H1 (cell line): ENCODE data around the gene SLC25A17. TPM values are rescaled to one million over a fixed set of nuclear protein-coding genes. Genes with fewer than 3 reads are reported as not detected.

Source experiments
- CTCF ChIA-PET: fragments of 300-600 bp; sonication (Branson Sonifier 250); formaldehyde crosslinking; loops from one replicate; lab custom pipeline; 2021; ENCODE audit not compliant: partially characterized antibody; lab: Charles Lee
- POLR2A ChIA-PET: fragments of 300-600 bp; sonication (Branson Sonifier 250); formaldehyde crosslinking; loops from one replicate; lab custom pipeline; 2021; ENCODE audit warnings: inconsistent platforms; ENCODE audit not compliant: partially characterized antibody; lab: Charles Lee
- DNase-seq, 2 experiments: peaks; one replicate each; pipeline versions ENCODE4 v3.0.0 to v3.0.0-alpha.2; 2010 to 2022; ENCODE audit warnings: low spot score in 2 of 2, low read depth in 1 of 2, mixed read lengths in 1 of 2
- FAIRE-seq: peaks from 2 replicates; lab custom pipeline; 2011; peaks lifted over from hg19 to GRCh38; lab: Jason Lieb, UNC
- H2AFZ ChIP-seq: 2 replicates; pipeline ENCODE4 v1.8.1; 2012; ENCODE audit warnings: low read length, inconsistent platforms
- H2AK5ac ChIP-seq: 2 replicates; pipeline ENCODE4 v1.6.1; 2013; ENCODE audit warnings: low read depth, low read length
- H2BK120ac ChIP-seq: replicated peaks from 2 replicates; pipeline ENCODE3; 2013; ENCODE audit warnings: low read depth, low read length, inconsistent platforms
- H2BK12ac ChIP-seq: 2 replicates; pipeline ENCODE4 v1.6.1; 2013; ENCODE audit warnings: low read depth, low read length
- H2BK15ac ChIP-seq: 2 replicates; pipeline ENCODE4 v1.6.1; 2013; ENCODE audit warnings: low read length
- H2BK20ac ChIP-seq: 2 replicates; pipeline ENCODE4 v1.6.1; 2013; ENCODE audit warnings: low read length
- H2BK5ac ChIP-seq: 2 replicates; pipeline ENCODE4 v1.6.1; 2013; ENCODE audit warnings: low read depth, low read length
- H3K14ac ChIP-seq: 2 replicates; pipeline ENCODE4 v1.6.1; 2013; ENCODE audit warnings: inconsistent platforms; ENCODE audit not compliant: insufficient read length
- H3K18ac ChIP-seq: 2 replicates; pipeline ENCODE4 v1.6.1; 2013; ENCODE audit warnings: low read length; ENCODE audit errors: extremely low read depth
- H3K23ac ChIP-seq: 2 replicates; pipeline ENCODE4 v1.6.1; 2013; ENCODE audit warnings: inconsistent platforms; ENCODE audit not compliant: insufficient read length
- H3K23me2 ChIP-seq: 2 replicates; pipeline ENCODE4 v1.6.1; 2013; ENCODE audit warnings: low read depth, low read length
- H3K27ac ChIP-seq: 2 replicates; pipeline ENCODE4 v1.6.1; 2011; ENCODE audit warnings: low read depth, low read length, inconsistent platforms
- H3K27me3 ChIP-seq, 4 experiments: replicated peaks in 1 of 4; 1 replicate in 1 of 4; 2 replicates in 3 of 4; pipeline versions ENCODE4 v1.6.1 to v1.8.1; 2011 to 2013; ENCODE audit warnings: low read length in 3 of 4, mild to moderate bottlenecking in 3 of 4, inconsistent platforms in 2 of 4, mixed read lengths in 2 of 4, moderate library complexity in 1 of 4; ENCODE audit not compliant: control insufficient read depth in 3 of 4, insufficient read depth in 3 of 4; ENCODE audit errors: extremely low read depth in 1 of 4
- H3K36me3 ChIP-seq, 4 experiments: 2 replicates each; pipeline versions ENCODE4 v1.6.1 to v1.8.1; 2011 to 2013; ENCODE audit warnings: mild to moderate bottlenecking in 4 of 4, low read length in 3 of 4, moderate library complexity in 2 of 4, control low read depth in 1 of 4, inconsistent platforms in 1 of 4; ENCODE audit not compliant: insufficient read depth in 4 of 4, control insufficient read depth in 2 of 4
- H3K4ac ChIP-seq: replicated peaks from 2 replicates; pipeline ENCODE3; 2013; ENCODE audit warnings: low read length, low read depth, mixed read lengths, inconsistent platforms; ENCODE audit not compliant: insufficient read length
- H3K4me1 ChIP-seq, 4 experiments: replicated peaks in 1 of 4; 1 replicate in 1 of 4; 2 replicates in 3 of 4; pipeline versions ENCODE4 v1.6.1 to v1.8.1; 2011 to 2013; ENCODE audit warnings: low read length in 3 of 4, inconsistent platforms in 2 of 4, mixed read lengths in 1 of 4; ENCODE audit not compliant: insufficient read depth in 4 of 4, control insufficient read depth in 3 of 4
- H3K4me2 ChIP-seq, 2 experiments: 2 replicates each; pipeline versions ENCODE4 v1.6.1 to v1.8.1; 2011 to 2013; ENCODE audit warnings: low read depth in 2 of 2, low read length in 2 of 2, control low read depth in 1 of 2, inconsistent platforms in 1 of 2, mild to moderate bottlenecking in 1 of 2; ENCODE audit not compliant: insufficient read depth in 1 of 2
- H3K4me3 ChIP-seq, 4 experiments: fragments of 200-600, 300-600 bp in 1 of 4; sonication (generic), shearing (Covaris generic), sonication (Bioruptor Twin) in 1 of 4; 2 replicates each; pipeline versions ENCODE4 v1.5.1 to v1.8.1; 2011 to 2016; ENCODE audit warnings: low read length in 4 of 4, low read depth in 3 of 4, control low read depth in 2 of 4, inconsistent platforms in 2 of 4, mild to moderate bottlenecking in 2 of 4, mixed read lengths in 1 of 4, moderate library complexity in 1 of 4; ENCODE audit not compliant: insufficient read depth in 2 of 4; ENCODE audit errors: extremely low read depth in 1 of 4
- H3K56ac ChIP-seq: replicated peaks from 2 replicates; pipeline ENCODE3; 2013; ENCODE audit warnings: low read depth, mild to moderate bottlenecking, mixed read lengths, low read length, inconsistent platforms; ENCODE audit not compliant: insufficient read length
- H3K79me1 ChIP-seq: 2 replicates; pipeline ENCODE4 v1.6.1; 2013; ENCODE audit warnings: low read depth, low read length, control low read depth
- H3K79me2 ChIP-seq, 2 experiments: 2 replicates each; pipeline versions ENCODE4 v1.6.1 to v1.8.1; 2012 to 2013; ENCODE audit warnings: low read length in 2 of 2, mild to moderate bottlenecking in 2 of 2, inconsistent platforms in 1 of 2; ENCODE audit not compliant: insufficient read depth in 2 of 2, control insufficient read depth in 1 of 2
- H3K9ac ChIP-seq, 4 experiments: replicated peaks in 1 of 4; 1 replicate in 1 of 4; 2 replicates in 3 of 4; pipeline versions ENCODE4 v1.6.1 to v1.8.1; 2011 to 2013; ENCODE audit warnings: low read depth in 3 of 4, low read length in 3 of 4, control low read depth in 2 of 4, mild to moderate bottlenecking in 2 of 4, moderate library complexity in 2 of 4, inconsistent platforms in 1 of 4; ENCODE audit errors: extremely low read depth in 1 of 4
- H3K9me3 ChIP-seq, 2 experiments: 2 replicates each; pipeline versions ENCODE4 v1.6.1 to v1.8.1; 2012 to 2013; ENCODE audit warnings: mild to moderate bottlenecking in 2 of 2, moderate library complexity in 2 of 2, control low read depth in 1 of 2, inconsistent platforms in 1 of 2, low read depth in 1 of 2, low read length in 1 of 2, mixed read lengths in 1 of 2; ENCODE audit not compliant: insufficient read depth in 2 of 2
- H4K20me1 ChIP-seq, 2 experiments: replicated peaks in 1 of 2; 2 replicates each; pipeline versions ENCODE3 to v1.8.1; 2011 to 2013; ENCODE audit warnings: inconsistent platforms in 2 of 2, low read length in 2 of 2, mild to moderate bottlenecking in 1 of 2; ENCODE audit not compliant: insufficient read depth in 2 of 2, control insufficient read depth in 1 of 2
- H4K5ac ChIP-seq: 2 replicates; pipeline ENCODE4 v1.6.1; 2013; ENCODE audit warnings: low read length, low read depth, mixed read lengths, inconsistent platforms; ENCODE audit not compliant: insufficient read length
- H4K8ac ChIP-seq: 2 replicates; pipeline ENCODE4 v1.8.0; 2013; ENCODE audit warnings: mild to moderate bottlenecking, moderate library complexity, low read length, inconsistent platforms; ENCODE audit not compliant: insufficient read depth; ENCODE audit errors: extremely low read depth
- H4K91ac ChIP-seq: replicated peaks from 2 replicates; pipeline ENCODE3; 2013; ENCODE audit warnings: low read length, mixed read lengths, inconsistent platforms; ENCODE audit not compliant: insufficient read length
- CTBP2 ChIP-seq: IDR thresholded peaks from 2 replicates; pipeline ENCODE4 v1.7.0; 2011; ENCODE audit warnings: borderline replicate concordance, mild to moderate bottlenecking, moderate library complexity, mixed read lengths, low read length; ENCODE audit not compliant: insufficient read depth, insufficient read length
- KDM5A ChIP-seq: fragments of 200-600 bp; IDR thresholded peaks from 2 replicates; pipeline ENCODE4 v1.7.1; 2012; ENCODE audit warnings: mild to moderate bottlenecking, low read length, inconsistent platforms, mixed read lengths
- POU5F1 ChIP-seq: IDR thresholded peaks from 2 replicates; pipeline ENCODE4 v1.6.1; 2011; ENCODE audit warnings: low read depth, mild to moderate bottlenecking, low read length, moderate library complexity
- WGBS, 2 experiments: shearing (Covaris generic) in 1 of 2; methylation state at CpG; one replicate each; pipeline versions ENCODE4 v1.1.6 to v1.1.7; 2013 to 2015; ENCODE audit warnings: low lambda C conversion rate in 2 of 2, mixed read lengths in 2 of 2, inconsistent platforms in 1 of 2, low coverage in 1 of 2, missing lambda C conversion rate in 1 of 2; ENCODE audit not compliant: insufficient replicate concordance in 2 of 2, insufficient coverage in 1 of 2, insufficient read length in 1 of 2; ENCODE audit errors: extremely low coverage in 1 of 2, missing lambda C conversion rate in 1 of 2; 5-methylcytosine and 5-hydroxymethylcytosine counted together
- polyA plus RNA-seq, 7 experiments: library from polyadenylated mRNA; depleted of rRNA in 3 of 7; stranded (reverse) in 5 of 7; unstranded in 2 of 7; fragments of >200 nt in 5 of 7; fragments of 200-250 nt in 2 of 7; gene quantifications; 1 replicate in 5 of 7; 2 replicates in 1 of 7; 4 replicates in 1 of 7; pipeline versions ENCODE4 v1.2.1 to v1.2.3, GENCODE V29; 2011 to 2013; ENCODE audit warnings: missing spikeins in 2 of 7, mixed read lengths in 2 of 7
- total RNA-seq: library from RNA; stranded (reverse); fragmentation: NEBNext Ultra II Directional; extraction: Animal tissue kit (Norgen Biotek cat#: 25700); gene quantifications from 2 replicates; pipeline ENCODE4 v1.2.1, GENCODE V29; 2021

The SLC25A17 gene
- total and polyA plus RNA-seq, 2 of the 8 experiments (the other 6 are each of a cell fraction or from before 2014, with no cell fraction given): 17.9 to 40.4 TPM

- 97% methylated on average over 1 of the region's 1 CpG; no CpG with 5 or more reads in 1 of the 2 experiments for WGBS, 2 experiments
- no peak overlapping the region for H3K4ac ChIP-seq
- no peak overlapping the region for H4K91ac ChIP-seq
- H3K14ac ChIP-seq: no peak overlapping the region
- ChIA-PET CTCF (interaction anchor here (0.7 to 1.1 kb wide), 2 partner anchors 25 to 38 kb away, joined by 3 read pairs; no protein-coding TSS in a partner anchor), POLR2A (interaction anchor here (1.4 kb wide), 1 partner anchor 10 kb away, joined by 4 read pairs; no protein-coding TSS in a partner anchor)
- no peak overlapping the region for H2AFZ ChIP-seq
- no peaks in the 10 kb centered on the region for H3K4me1 ChIP-seq
- H3K9ac ChIP-seq: no peak overlapping the region
- DNase-seq (no peak), FAIRE-seq (no peak)
- no peak overlapping the region for H3K4me2 ChIP-seq
- no peak overlapping the region for H3K23ac ChIP-seq
- H3K79me1 ChIP-seq: no peaks in the 10 kb centered on the region; the same call in 1 of the 2 replicates
- H3K56ac ChIP-seq: no peak overlapping the region
- no peak overlapping the region for H4K5ac ChIP-seq
- H3K18ac ChIP-seq: no peak overlapping the region
- no peak overlapping the region for H2BK12ac ChIP-seq
- no peak overlapping the region for H2BK120ac ChIP-seq
- peaks cover 0 to 1% (median 0%) of the 10 kb centered on the region in 4 experiments; a peak in 2 of 8 replicates for H3K36me3 ChIP-seq
- H2BK20ac ChIP-seq: no peak overlapping the region
- H2BK5ac ChIP-seq: no peak overlapping the region
- peaks cover 0 to 3% of the 10 kb centered on the region in 2 experiments for H4K20me1 ChIP-seq
- no peak overlapping the region for H2BK15ac ChIP-seq
- H3K23me2 ChIP-seq: no peaks in the 10 kb centered on the region
- H3K4me3 ChIP-seq: no peak overlapping the region
- no peak overlapping the region for H3K27ac ChIP-seq
- TF ChIP-seq CTBP2: no peak
- no peak for TF ChIP-seq POU5F1
- TF ChIP-seq KDM5A: no peak
- H3K79me2 ChIP-seq: peaks cover 0 to 25% of the 10 kb centered on the region in 2 experiments; a peak in 2 of 4 replicates
- no peak overlapping the region for H4K8ac ChIP-seq
- H3K27me3 ChIP-seq: no peaks in the 10 kb centered on the region
- no peaks in the 10 kb centered on the region for H3K9me3 ChIP-seq
- H2AK5ac ChIP-seq: no peak overlapping the region
These were observed 15.8 kb downstream of the SLC25A17 start for GRCh38 chr22:40803321-40803720.
